ENCODE results near the gene DUSP19. TPM values are rescaled to one million over a fixed set of nuclear protein-coding genes. Genes with fewer than 3 reads are reported as not detected.

Gene DUSP19
- total and polyA plus RNA-seq, 2 of the 8 experiments (the other 6 are each of a cell fraction or from before 2014, with no cell fraction given), result 0.73 to 2.3 TPM

DNA sequence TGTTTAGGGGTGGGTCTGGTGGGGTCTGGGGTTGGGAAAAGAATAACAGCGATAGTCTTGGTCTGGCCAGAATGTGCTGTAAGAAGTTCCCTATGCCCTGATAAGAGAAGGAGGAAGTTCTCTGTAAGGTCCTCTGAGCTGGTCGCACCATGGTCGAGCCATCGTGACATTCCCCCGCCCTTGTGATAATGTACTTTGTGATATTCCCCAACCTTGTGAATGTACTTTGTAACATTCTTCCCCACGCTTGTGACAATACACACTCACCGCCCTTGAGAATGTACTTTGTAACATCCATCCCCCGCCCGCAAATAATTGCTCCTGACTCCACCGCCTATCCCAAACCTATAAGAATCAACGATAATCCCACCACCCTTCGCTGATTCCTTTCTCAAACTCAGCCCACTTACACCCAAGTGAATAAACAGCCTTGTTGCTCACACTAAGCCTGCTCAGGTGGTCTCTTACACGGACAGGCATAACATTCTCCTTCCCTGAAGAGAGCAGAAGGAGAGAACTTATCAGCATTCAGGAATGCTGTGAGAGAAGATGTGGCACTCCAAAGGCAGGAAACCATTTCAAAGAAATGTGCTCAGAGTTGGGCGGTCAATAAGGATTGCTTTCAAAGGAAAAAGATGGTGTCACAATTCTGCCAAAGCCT is 17.8 kb upstream of the DUSP19 start:
- Histone ChIP-seq H3K4me1 (replicated peaks in 1 of 4; ENCODE audit: control insufficient read depth in 3 of 4, insufficient read depth in 4 of 4, low read length in 3 of 4) (no peaks in the 10 kb centered on the region), H3K23ac (ENCODE audit: insufficient read length) (no peak overlapping the region), H3K4me2 (ENCODE audit: insufficient read depth in 1 of 2, low read depth in 2 of 2, low read length in 2 of 2) (no peak overlapping the region), H2BK5ac (ENCODE audit: low read depth, low read length) (no peak overlapping the region), H3K9ac (replicated peaks in 1 of 4; ENCODE audit: extremely low read depth in 1 of 4, low read depth in 3 of 4, low read length in 3 of 4) (no peak overlapping the region), H3K23me2 (ENCODE audit: low read depth, low read length) (no peaks in the 10 kb centered on the region), H3K14ac (ENCODE audit: insufficient read length) (no peak overlapping the region), H3K4ac (replicated peaks; ENCODE audit: insufficient read length, low read depth, low read length) (no peak overlapping the region), H4K5ac (ENCODE audit: insufficient read length, low read depth, low read length) (no peak overlapping the region), H3K4me3 (ENCODE audit: extremely low read depth in 1 of 4, insufficient read depth in 2 of 4, low read depth in 3 of 4, low read length in 4 of 4) (no peak overlapping the region), H2AK5ac (ENCODE audit: low read depth, low read length) (no peak overlapping the region), H3K18ac (ENCODE audit: extremely low read depth, low read length) (no peak overlapping the region), H4K8ac (ENCODE audit: extremely low read depth, insufficient read depth, low read length) (no peak overlapping the region), H3K56ac (replicated peaks; ENCODE audit: insufficient read length, low read depth, low read length) (no peak overlapping the region), H3K9me3 (ENCODE audit: insufficient read depth in 2 of 2, low read depth in 1 of 2, low read length in 1 of 2) (no peaks in the 10 kb centered on the region), H2BK15ac (ENCODE audit: low read length) (no peak overlapping the region), H2BK20ac (ENCODE audit: low read length) (no peak overlapping the region), H4K20me1 (replicated peaks in 1 of 2; ENCODE audit: control insufficient read depth in 1 of 2, insufficient read depth in 2 of 2, low read length in 2 of 2) (no peaks in the 10 kb centered on the region), H4K91ac (replicated peaks; ENCODE audit: insufficient read length, low read length) (no peak overlapping the region), H3K79me2 (ENCODE audit: control insufficient read depth in 1 of 2, insufficient read depth in 2 of 2, low read length in 2 of 2) (no peaks in the 10 kb centered on the region), H2AFZ (ENCODE audit: low read length) (no peak overlapping the region), H2BK12ac (ENCODE audit: low read depth, low read length) (no peak overlapping the region), H3K79me1 (ENCODE audit: low read depth, low read length) (no peaks in the 10 kb centered on the region), H3K27me3 (replicated peaks in 1 of 4; ENCODE audit: control insufficient read depth in 3 of 4, extremely low read depth in 1 of 4, insufficient read depth in 3 of 4, low read length in 3 of 4) (no peaks in the 10 kb centered on the region), H3K27ac (ENCODE audit: low read depth, low read length) (no peak overlapping the region), H3K36me3 (ENCODE audit: control insufficient read depth in 2 of 4, insufficient read depth in 4 of 4, low read length in 3 of 4) (no peaks in the 10 kb centered on the region), H2BK120ac (replicated peaks; ENCODE audit: low read depth, low read length) (no peak overlapping the region)
- DNase-seq (ENCODE audit: low read depth in 1 of 2, low spot score in 2 of 2) (no peak), FAIRE-seq (no peak)
- ChIA-PET POLR2A (ENCODE audit: partially characterized antibody) (no interaction called here), CTCF (ENCODE audit: partially characterized antibody) (interaction anchor here (0.6 to 4.5 kb wide), 2 partner anchors 10 to 48 kb away, joined by 3 to 38 read pairs; no protein-coding TSS in a partner anchor)
- WGBS, 2 experiments (ENCODE audit: extremely low coverage in 1 of 2, insufficient coverage in 1 of 2, insufficient read length in 1 of 2, insufficient replicate concordance in 2 of 2, low coverage in 1 of 2, low lambda C conversion rate in 2 of 2, missing lambda C conversion rate in 1 of 2), result 90% methylated on average over 14 of the region's 14 CpGs; no CpG with 5 or more reads in 1 of the 2 experiments
- no peak for TF ChIP-seq NRF1 (IDR thresholded peaks at IDR 0.05; ENCODE audit: low read depth, low read length)
- TF ChIP-seq RNF2 (IDR thresholded peaks at IDR 0.05; ENCODE audit: borderline replicate concordance, low read depth, low read length, missing control alignments, poor library complexity, severe bottlenecking), result no peak
- TF ChIP-seq NANOG (IDR thresholded peaks at IDR 0.05; ENCODE audit: insufficient read depth, low read depth, low read length, poor library complexity, severe bottlenecking), result no peak
- no peak for TF ChIP-seq TCF12 (IDR thresholded peaks at IDR 0.05; ENCODE audit: low read depth, low read length)
- no peak for TF ChIP-seq JUND (IDR thresholded peaks at IDR 0.05; ENCODE audit: low read length)
- TF ChIP-seq MAFK (IDR thresholded peaks at IDR 0.05; ENCODE audit: low read depth, low read length), result no peak
- no peak for TF ChIP-seq CBX5 (IDR thresholded peaks at IDR 0.05; ENCODE audit: low read depth, low read length)
- TF ChIP-seq BACH1 (IDR thresholded peaks at IDR 0.05; ENCODE audit: low read length), result no peak
